ENCODE data around the gene MAS1.

The MAS1 gene

GRCh38 chr6:159892053-159892452, 1.3 kb downstream of the MAS1 start:
- TF ChIP-seq CTCF (IDR thresholded peaks at IDR 0.05; ENCODE audit: low read depth, low read length): no peak
- H3K4me3 ChIP-seq (replicated peaks in 1 of 2; ENCODE audit: low read depth in 2 of 2, low read length in 2 of 2): no peak overlapping the region
- DNase-seq (ENCODE audit: low read depth in 2 of 2): no peak

- H3K4me3 ChIP-seq (replicated peaks in 1 of 2; ENCODE audit: low read depth in 2 of 2, low read length in 2 of 2): no peak overlapping the region
- no peak for TF ChIP-seq CTCF (IDR thresholded peaks at IDR 0.05; ENCODE audit: low read depth, low read length)
- no peak for DNase-seq (ENCODE audit: low read depth in 2 of 2)
Observed at GRCh38 chr6:159893064-159893463, 2.3 kb downstream of the MAS1 start.

- TF ChIP-seq CTCF (IDR thresholded peaks at IDR 0.05; ENCODE audit: low read depth, low read length): no peak
- DNase-seq (ENCODE audit: low read depth in 2 of 2): no peak
- H3K4me3 ChIP-seq (replicated peaks in 1 of 2; ENCODE audit: low read depth in 2 of 2, low read length in 2 of 2): no peak overlapping the region
Observed at GRCh38 chr6:159894991-159895390, 4.2 kb downstream of the MAS1 start.

GRCh38 chr6:159897603-159898002, 6.8 kb downstream of the MAS1 start:
- no peak for DNase-seq (ENCODE audit: low read depth in 2 of 2)
- no peak for TF ChIP-seq CTCF (IDR thresholded peaks at IDR 0.05; ENCODE audit: low read depth, low read length)
- no peak overlapping the region for H3K4me3 ChIP-seq (replicated peaks in 1 of 2; ENCODE audit: low read depth in 2 of 2, low read length in 2 of 2)

GRCh38 chr6:159898519-159898918, 7.7 kb downstream of the MAS1 start:
- TF ChIP-seq CTCF (IDR thresholded peaks at IDR 0.05; ENCODE audit: low read depth, low read length): no peak
- no peak for DNase-seq (ENCODE audit: low read depth in 2 of 2)
- no peak overlapping the region for H3K4me3 ChIP-seq (replicated peaks in 1 of 2; ENCODE audit: low read depth in 2 of 2, low read length in 2 of 2)

- TF ChIP-seq CTCF (IDR thresholded peaks at IDR 0.05; ENCODE audit: low read depth, low read length): no peak
- peak; percentile 43 to 97 for DNase-seq (ENCODE audit: low read depth in 2 of 2)
- no peak overlapping the region for H3K4me3 ChIP-seq (replicated peaks in 1 of 2; ENCODE audit: low read depth in 2 of 2, low read length in 2 of 2)
Observed at GRCh38 chr6:159899994-159900745, 9.4 kb downstream of the MAS1 start.

GRCh38 chr6:159902620-159903019, 11.8 kb downstream of the MAS1 start:
- no peak overlapping the region for H3K4me3 ChIP-seq (replicated peaks in 1 of 2; ENCODE audit: low read depth in 2 of 2, low read length in 2 of 2)
- no peak for TF ChIP-seq CTCF (IDR thresholded peaks at IDR 0.05; ENCODE audit: low read depth, low read length)
- DNase-seq (ENCODE audit: low read depth in 2 of 2): no peak

Data from cardiac fibroblast (primary cell).